Fibroblast of skin of right biceps (primary cell): ENCODE measurements around the gene GMDS.

ENCODE experiments used
- DNase-seq: peaks from one replicate; pipeline ENCODE4 v3.0.0-alpha.2; 2013

GMDS gene

GRCh38 chr6:1593958-1594314, 651.5 kb downstream of the GMDS start:
- DNase-seq: no peak

DNA sequence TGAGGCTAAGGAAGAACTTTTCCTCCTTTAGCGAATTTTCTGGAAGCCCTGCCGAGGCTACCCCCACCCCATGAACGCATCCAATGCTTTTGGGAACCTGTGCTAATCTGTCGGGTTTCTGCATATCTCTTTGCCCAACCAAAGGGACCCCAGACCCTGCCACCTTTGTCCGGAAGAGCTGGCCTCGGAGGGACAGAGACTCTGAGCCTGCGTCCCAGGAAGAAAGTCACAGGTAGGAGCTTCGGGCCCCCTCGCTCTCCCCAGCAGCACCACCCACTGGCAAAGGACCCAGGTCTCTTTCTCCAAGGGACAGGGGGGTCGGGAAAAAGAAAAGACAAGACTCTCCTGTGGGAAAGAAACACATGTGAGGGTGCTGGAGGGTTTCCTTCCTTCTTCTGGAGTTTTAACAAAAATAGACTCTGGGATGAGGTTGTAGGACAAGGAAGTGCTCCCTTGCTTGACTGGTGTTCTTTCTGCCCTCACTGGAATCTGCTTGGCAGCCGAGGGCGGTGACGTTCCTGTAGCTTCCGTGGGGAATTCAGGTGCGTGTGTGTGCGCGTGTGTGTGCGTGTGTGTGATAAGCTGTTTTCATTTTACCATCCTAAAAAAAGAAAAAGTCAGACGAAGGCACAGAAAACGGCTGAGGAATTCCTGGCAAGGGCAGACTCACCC, 652.0 kb downstream of the GMDS start:
- DNase-seq: no peak

DNA sequence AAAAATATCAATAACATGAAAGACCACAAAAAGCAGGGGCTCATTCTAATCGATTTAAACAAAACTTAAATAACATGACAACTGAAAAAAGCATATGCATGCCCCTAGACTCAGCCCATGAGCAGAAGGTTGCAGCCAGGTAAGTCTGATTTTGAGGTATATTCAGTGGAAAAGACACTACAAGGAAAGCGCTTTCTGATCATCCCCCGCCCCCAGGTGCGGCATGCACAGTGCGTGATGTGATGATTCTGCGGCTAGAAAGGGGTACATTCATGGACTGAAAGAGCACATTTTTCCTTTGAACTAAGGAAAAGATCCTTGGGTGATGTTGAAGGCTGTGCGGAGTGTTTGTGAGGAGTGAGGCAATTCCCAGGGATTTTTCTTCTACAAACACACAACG, 652.6 kb downstream of the GMDS start:
- no peak for DNase-seq

- DNase-seq: no peak
Measured at GRCh38 chr6:1591926-1592325, 653.5 kb downstream of the GMDS start.

GRCh38 chr6:1591243-1591642, 654.2 kb downstream of the GMDS start:
- no peak for DNase-seq

DNA sequence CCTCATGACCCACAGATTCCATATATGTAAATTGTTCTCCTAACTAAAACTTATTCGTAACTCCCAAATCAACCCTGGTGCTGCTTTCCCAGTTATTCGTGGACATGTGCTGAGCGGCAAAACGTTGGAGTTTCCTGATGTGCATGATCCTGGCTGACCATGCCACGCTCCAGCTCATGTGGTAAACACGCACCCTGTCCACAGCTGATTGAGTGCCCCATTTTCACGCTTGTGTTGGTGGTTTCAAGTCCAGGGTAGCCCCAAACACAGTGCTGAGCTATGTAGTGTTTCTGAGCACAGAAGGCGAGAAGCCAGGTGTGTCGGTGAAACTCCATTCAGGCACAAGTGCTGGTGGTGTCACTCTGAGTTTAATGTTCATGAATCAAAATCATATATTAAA, 654.8 kb downstream of the GMDS start:
- DNase-seq: no peak

DNA sequence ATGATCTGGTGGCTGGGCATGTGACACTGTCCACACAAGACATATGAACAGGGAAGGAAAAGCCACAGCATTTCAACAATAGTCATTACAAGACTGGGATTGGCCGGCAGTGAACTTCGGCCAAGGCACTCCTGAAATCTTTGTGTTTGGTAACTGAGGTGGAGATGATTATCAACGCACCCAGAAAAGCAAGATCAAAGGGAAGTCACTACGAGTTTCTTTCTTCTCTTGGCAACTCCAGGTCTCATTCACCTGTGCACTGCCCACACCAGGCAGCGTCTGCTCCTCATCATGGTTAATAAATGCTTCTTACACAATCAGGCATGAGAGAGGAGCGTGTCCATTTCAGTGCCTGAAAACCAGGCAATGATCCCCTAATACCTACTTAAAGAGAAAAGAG, 656.2 kb downstream of the GMDS start:
- DNase-seq: no peak

DNA sequence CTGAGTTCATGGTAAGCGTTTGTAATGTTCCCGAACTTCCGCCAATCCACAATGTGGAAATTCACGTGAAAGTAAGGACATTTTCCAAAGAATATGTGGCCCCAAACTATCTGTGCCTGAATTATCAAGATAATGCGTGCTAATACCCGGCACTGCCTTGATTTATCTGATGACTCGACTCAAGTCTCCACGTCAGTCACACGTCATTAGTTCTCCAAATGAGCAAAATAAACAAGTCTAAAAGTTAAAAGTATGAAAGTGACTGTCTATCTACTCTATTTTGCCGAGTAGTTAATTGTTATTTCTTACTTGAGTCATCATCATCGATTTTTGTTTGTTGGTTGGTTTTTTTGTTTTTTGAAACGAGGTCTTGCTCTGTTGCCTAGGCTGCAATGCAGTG, 657.4 kb downstream of the GMDS start:
- DNase-seq: no peak

GRCh38 chr6:1587546-1587945, 657.9 kb downstream of the GMDS start:
- no peak for DNase-seq

GRCh38 chr6:1586861-1587450, 658.4 kb downstream of the GMDS start:
- DNase-seq: no peak

- no peak for DNase-seq
Measured at GRCh38 chr6:1586256-1586655, 659.1 kb downstream of the GMDS start.

DNA sequence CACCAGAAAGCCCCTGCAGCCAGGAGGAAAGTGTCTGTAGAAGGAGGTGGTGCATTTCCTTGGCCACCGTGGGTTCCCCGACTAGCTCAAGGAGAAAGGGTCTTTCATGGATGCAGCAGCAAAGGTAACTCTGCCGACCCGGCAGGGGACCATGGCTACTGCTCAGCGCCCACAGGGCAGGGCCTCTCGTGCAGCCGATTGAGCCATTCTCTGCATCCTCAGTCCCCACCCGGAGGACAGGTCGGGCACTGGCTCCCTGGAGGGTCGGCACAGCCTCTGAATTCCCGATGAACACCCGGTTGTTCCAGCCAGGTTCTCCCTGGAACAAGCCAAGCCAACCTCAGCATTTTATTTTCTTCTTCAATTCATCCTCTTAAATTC, 659.7 kb downstream of the GMDS start:
- no peak for DNase-seq

GRCh38 chr6:1584996-1585668, 660.3 kb downstream of the GMDS start:
- DNase-seq: no peak

GRCh38 chr6:1584146-1584545, 661.3 kb downstream of the GMDS start:
- DNase-seq: no peak

DNA sequence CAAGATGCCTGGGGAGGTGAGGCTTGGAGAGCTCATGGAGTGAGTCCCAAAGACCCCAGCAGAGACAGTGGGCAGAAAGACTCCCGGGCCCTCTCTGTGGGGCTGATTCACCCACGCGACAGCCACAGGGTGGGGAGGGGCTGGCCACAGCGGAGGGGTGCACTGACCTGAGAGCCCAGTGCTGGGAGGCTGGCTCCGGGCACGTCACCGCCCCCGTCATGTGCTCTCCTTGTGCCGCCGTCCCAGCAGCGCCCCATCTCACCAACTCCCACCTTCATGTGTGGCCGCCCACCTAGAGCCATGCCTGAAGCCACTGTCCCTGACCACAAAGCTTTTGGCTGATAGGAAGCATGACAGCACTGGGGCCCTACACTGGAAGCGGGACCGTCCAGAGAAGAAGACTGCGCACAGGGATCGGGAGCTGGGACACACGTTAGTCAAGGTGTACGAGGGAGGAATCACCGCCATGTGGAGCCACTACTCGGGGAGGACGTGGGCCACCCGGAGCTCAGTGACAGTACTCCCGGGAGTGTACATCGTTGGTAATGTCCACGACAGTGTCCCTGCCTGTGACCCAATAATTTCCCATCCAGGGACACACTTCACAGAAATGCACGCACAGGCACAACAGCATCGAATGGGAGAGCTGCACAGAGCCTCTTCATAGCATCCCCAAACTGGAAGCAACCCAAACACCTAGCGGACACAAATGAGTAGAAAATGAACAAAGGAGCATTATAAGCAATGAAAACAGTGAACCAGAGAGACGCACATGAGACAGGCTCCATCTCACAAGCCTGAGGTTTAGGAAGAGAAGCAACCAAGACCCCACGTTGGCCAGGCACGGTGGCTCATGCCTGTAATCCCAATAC, 664.0 kb downstream of the GMDS start:
- DNase-seq: no peak

DNA sequence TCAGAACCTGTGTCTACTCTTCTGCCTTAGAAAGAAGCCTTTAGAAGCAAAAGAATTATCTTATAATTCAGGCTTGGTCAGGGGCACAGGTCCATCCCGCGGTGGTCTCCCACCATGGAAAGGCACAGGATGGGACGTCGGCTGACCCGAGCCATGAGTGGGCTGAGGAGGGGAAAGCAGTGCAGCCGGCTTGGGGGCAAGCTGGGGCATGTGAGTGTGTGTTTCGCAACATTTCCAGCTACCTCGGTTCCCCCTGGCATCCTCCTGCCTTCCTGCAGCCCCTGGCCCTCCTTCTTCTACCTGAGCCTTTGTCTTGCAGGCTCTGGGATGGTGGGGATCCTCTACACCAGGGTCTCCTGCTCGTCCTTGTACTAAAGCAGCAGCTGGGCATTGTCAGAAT, 664.8 kb downstream of the GMDS start:
- no peak for DNase-seq

- no peak for DNase-seq
Measured at GRCh38 chr6:1580109-1580508, 665.3 kb downstream of the GMDS start.

GRCh38 chr6:1579096-1579495, 666.3 kb downstream of the GMDS start:
- DNase-seq: no peak

DNA sequence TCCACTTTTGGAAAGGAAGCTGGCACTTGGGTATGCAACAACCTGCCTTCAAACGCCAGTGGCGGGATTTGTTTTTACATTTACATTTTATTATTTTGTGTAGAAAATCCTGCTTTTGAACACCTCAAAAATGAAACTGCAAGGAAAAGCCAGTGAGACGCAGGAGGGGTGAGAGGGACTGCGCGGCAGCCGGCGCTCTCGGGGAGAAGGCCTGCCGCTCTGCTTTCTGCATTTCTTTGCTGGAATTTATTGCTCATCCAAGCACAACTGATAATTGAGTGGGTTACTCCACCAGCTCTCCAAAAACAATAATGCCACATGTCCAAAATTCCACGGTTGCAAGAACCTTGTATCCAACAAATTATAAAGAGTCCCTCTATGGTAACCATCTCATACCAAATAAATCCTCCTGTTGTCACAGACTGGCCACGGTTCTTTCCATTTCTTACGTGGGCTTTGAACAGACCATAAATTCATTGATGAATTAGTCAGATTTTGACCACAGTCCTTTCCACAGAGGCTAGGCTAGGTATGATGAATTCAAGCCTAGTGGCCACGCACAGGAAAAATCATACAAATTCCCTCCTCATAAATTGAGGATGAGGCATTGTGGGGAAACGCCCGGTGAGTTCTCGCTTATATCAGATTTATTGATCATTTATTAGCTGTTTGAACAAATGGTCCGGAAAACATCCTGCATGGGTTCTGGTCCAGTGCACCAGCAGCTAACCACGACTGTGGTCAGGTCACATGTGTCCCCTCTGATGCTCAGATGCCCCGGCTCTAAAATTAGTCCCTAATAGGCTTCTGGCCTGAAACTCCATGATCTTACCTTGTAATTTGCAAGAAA, 667.3 kb downstream of the GMDS start:
- DNase-seq: no peak

DNA sequence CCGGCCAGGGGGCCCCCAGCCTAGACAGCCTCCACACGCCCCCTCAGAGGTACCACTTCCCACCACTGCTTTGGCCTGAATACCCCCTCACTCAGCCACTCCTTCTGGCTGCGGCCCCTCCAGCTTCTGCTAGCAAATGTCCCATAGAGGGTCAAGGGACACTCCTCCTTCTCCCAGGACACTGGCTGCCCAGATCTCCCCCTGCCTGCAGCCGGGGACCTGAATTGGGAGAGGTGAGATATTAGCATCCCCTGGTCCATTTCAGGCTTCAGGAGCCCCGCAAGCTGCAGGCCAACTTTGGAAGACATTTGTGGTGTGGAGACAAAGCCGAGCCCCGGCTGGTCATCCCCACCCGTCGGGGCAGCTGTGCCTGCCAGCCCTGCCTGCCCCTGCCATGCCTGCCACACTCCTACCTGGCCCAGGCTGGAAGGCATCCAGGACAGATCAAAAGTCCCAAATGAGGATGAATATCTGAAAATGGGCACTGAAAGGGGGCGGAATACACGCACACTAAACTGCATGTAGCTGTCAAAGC, 668.2 kb downstream of the GMDS start:
- no peak for DNase-seq

DNA sequence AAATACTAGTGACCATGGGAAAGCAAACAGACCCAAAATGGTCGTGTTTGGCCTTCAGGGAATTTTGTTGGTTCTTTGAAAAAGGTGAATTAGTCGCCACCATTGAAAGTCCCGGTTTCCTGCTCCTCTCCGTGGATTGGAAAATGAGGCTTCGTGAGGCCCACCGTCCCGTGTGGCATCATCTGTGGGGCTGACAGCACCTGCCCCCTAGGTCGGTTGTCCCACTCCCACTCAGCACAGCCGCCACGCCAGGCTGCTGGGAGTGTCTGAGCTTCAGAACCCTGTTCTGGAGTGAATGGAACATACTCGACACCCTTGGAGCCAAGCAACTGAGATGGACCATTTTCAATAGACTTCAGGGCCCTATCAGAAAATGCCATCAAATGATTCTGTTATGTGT, 668.7 kb downstream of the GMDS start:
- DNase-seq: no peak

- no peak for DNase-seq
Measured at GRCh38 chr6:1576166-1576565, 669.2 kb downstream of the GMDS start.
